T-cell (primary cell): ENCODE measurements around the gene COX4I1. TPM values are rescaled to one million over a fixed set of nuclear protein-coding genes. Genes with fewer than 3 reads are reported as not detected.

Experiments
- ATAC-seq, 4 experiments: fragments of 200-7000 bp in 3 of 4; fragments of 150-1000 bp in 1 of 4; cut with Tn5 transposase; replicated peaks in 1 of 4; 1 replicate in 3 of 4; 2 replicates in 1 of 4; pipeline ENCODE4 v1.10.0; 2021; ENCODE audit warnings: moderate library complexity in 3 of 4, mild to moderate bottlenecking in 2 of 4, moderate number of reproducible peaks in 1 of 4
- CTCF ChIA-PET, 2 donors: fragments of 300-600 bp; sonication (Branson Sonifier 250); formaldehyde crosslinking; loops; one replicate each; lab custom pipeline; 2022; ENCODE audit warnings: antibody characterized with exemption in 2 of 2; lab: Charles Lee
- POLR2A ChIA-PET, 2 donors: fragments of 300-600 bp; sonication (Branson Sonifier 250); formaldehyde crosslinking; loops; one replicate each; lab custom pipeline; 2022; ENCODE audit warnings: antibody characterized with exemption in 2 of 2; lab: Charles Lee
- DNase-seq, 35 experiments: peaks; one replicate each; pipeline versions ENCODE4 v3.0.0 to v3.0.0-alpha.2; 2013 to 2023
- H3K27ac ChIP-seq: one replicate; pipeline ENCODE4 v1.5.1; 2013; ENCODE audit warnings: low read length
- H3K27me3 ChIP-seq, 2 experiments: replicated peaks in 1 of 2; 1 replicate in 1 of 2; 2 replicates in 1 of 2; pipeline versions ENCODE4 v1.6.1 to v1.7.0; 2013; ENCODE audit warnings: low read length in 1 of 2, mixed read lengths in 1 of 2; ENCODE audit not compliant: control insufficient read depth in 2 of 2, insufficient read depth in 2 of 2; ENCODE audit errors: extremely low read depth in 1 of 2
- H3K36me3 ChIP-seq, 2 donors: 1 replicate in 1 of 2; 2 replicates in 1 of 2; pipeline versions ENCODE4 v1.6.1 to v1.7.0; 2013; ENCODE audit warnings: low read length in 1 of 2; ENCODE audit not compliant: control insufficient read depth in 2 of 2, insufficient read depth in 1 of 2; ENCODE audit errors: extremely low read depth in 1 of 2
- H3K4me1 ChIP-seq, 2 experiments: 1 replicate in 1 of 2; 2 replicates in 1 of 2; pipeline versions ENCODE4 v1.6.1 to v1.7.0; 2013; ENCODE audit warnings: low read length in 2 of 2, mixed read lengths in 1 of 2; ENCODE audit not compliant: insufficient read depth in 2 of 2, control insufficient read depth in 1 of 2; ENCODE audit errors: extremely low read depth in 1 of 2
- H3K4me3 ChIP-seq, 2 donors: 1 replicate in 1 of 2; 2 replicates in 1 of 2; pipeline versions ENCODE4 v1.5.1 to v1.7.0; 2013; ENCODE audit warnings: mild to moderate bottlenecking in 2 of 2, low read length in 1 of 2, moderate library complexity in 1 of 2; ENCODE audit not compliant: control insufficient read depth in 1 of 2; ENCODE audit errors: extremely low read depth in 1 of 2
- H3K9me3 ChIP-seq: 2 replicates; pipeline ENCODE4 v1.7.0; 2013
- H3K27ac Mint-ChIP-seq, 2 donors: one replicate each; pipeline ENCODE4 v1.8.0; 2020 to 2021; ENCODE audit warnings: mild to moderate bottlenecking in 2 of 2, mixed read lengths in 2 of 2
- H3K27me3 Mint-ChIP-seq, 2 donors: one replicate each; pipeline ENCODE4 v1.8.0; 2021 to 2022; ENCODE audit warnings: mixed read lengths in 2 of 2
- H3K36me3 Mint-ChIP-seq: one replicate; pipeline ENCODE4 v1.8.0; 2021; ENCODE audit warnings: mixed read lengths
- H3K4me1 Mint-ChIP-seq, 3 donors: one replicate each; pipeline ENCODE4 v1.8.0; 2020 to 2022; ENCODE audit warnings: mixed read lengths in 3 of 3, mild to moderate bottlenecking in 1 of 3
- H3K4me3 Mint-ChIP-seq, 3 donors: one replicate each; pipeline ENCODE4 v1.8.0; 2020 to 2022; ENCODE audit warnings: mild to moderate bottlenecking in 3 of 3, mixed read lengths in 3 of 3, moderate library complexity in 3 of 3
- H3K9me3 Mint-ChIP-seq, 3 donors: one replicate each; pipeline ENCODE4 v1.8.0; 2020 to 2022; ENCODE audit warnings: mixed read lengths in 3 of 3
- WGBS: methylation state at CpG from one replicate; pipeline ENCODE4 v1.1.5; 2013; ENCODE audit warnings: missing lambda C conversion rate; ENCODE audit not compliant: insufficient coverage; 5-methylcytosine and 5-hydroxymethylcytosine counted together
- total RNA-seq, 35 experiments: library from RNA in 6 of 35; stranded (reverse) in 6 of 35; fragments of 120-200 nt in 1 of 35; gene quantifications; one replicate each; pipeline versions ENCODE4 v1.2.1 to v1.2.4 and lab custom pipeline; 2013 to 2026

COX4I1 gene
- total RNA-seq, 5 donors from 2014 or later (not counting 1 experiment from before 2014, with no cell fraction given): 542 to 606 (median 574) TPM

GRCh38 chr16:85851034-85851785 is 51.7 kb downstream of the COX4I1 start:
- ATAC-seq: no peak
- CTCF ChIA-PET: interaction anchor here in 1 of 2 donors (0.5 kb wide), 1 partner anchor 62 kb away, joined by 3 read pairs; no protein-coding TSS in a partner anchor
- no peaks in the 10 kb centered on the region for H3K9me3 ChIP-seq

GRCh38 chr16:85853547-85854545 is 54.4 kb downstream of the COX4I1 start:
- H3K9me3 ChIP-seq: no peaks in the 10 kb centered on the region
- ChIA-PET POLR2A (interaction anchor here in 1 of 2 donors (0.7 kb wide), 1 partner anchor 65 kb away, joined by 3 read pairs; no protein-coding TSS in a partner anchor), CTCF (interaction anchor here in 1 of 2 donors (0.5 kb wide), 1 partner anchor 28 kb away, joined by 7 read pairs; no protein-coding TSS in a partner anchor)
- no peaks in the 10 kb centered on the region for H3K9me3 Mint-ChIP-seq
- H3K27me3 Mint-ChIP-seq: peaks cover 3 to 4% of the 10 kb centered on the region in 2 donors
- no peak overlapping the region for H3K27ac ChIP-seq
- DNase-seq: no peak
- H3K4me3 Mint-ChIP-seq: no peak overlapping the region
- H3K4me1 ChIP-seq: no peaks in the 10 kb centered on the region
- H3K27me3 ChIP-seq: peaks cover 0 to 9% of the 10 kb centered on the region in 2 experiments
- no peaks in the 10 kb centered on the region for H3K36me3 ChIP-seq
- no peak for ATAC-seq
- WGBS: 69% methylated on average over 11 of the region's 16 CpGs
- no peak overlapping the region for H3K27ac Mint-ChIP-seq
- no peaks in the 10 kb centered on the region for H3K4me1 Mint-ChIP-seq
- H3K36me3 Mint-ChIP-seq: no peaks in the 10 kb centered on the region
- H3K4me3 ChIP-seq: no peak overlapping the region

More at GRCh38 chr16:85851034-85851785, 51.7 kb downstream of the COX4I1 start:
- peaks cover 0 to 6% (median 0%) of the 10 kb centered on the region in 3 donors for H3K4me1 Mint-ChIP-seq
- no peak overlapping the region for H3K27ac Mint-ChIP-seq
- peaks cover 17 to 19% of the 10 kb centered on the region in 2 donors for H3K27me3 Mint-ChIP-seq
- Histone ChIP-seq H3K4me3 (no peak overlapping the region), H3K4me1 (no peaks in the 10 kb centered on the region), H3K27ac (no peak overlapping the region), H3K36me3 (no peaks in the 10 kb centered on the region), H3K27me3 (peaks cover 0 to 20% of the 10 kb centered on the region in 2 experiments)
- POLR2A ChIA-PET: no interaction called here
- no peak for DNase-seq
- H3K9me3 Mint-ChIP-seq: no peaks in the 10 kb centered on the region
- no peak overlapping the region for H3K4me3 Mint-ChIP-seq
- no peaks in the 10 kb centered on the region for H3K36me3 Mint-ChIP-seq
- 73% methylated on average over 9 of the region's 15 CpGs for WGBS

GRCh38 chr16:85854935-85855334 is 55.4 kb downstream of the COX4I1 start:
- ChIA-PET POLR2A (no interaction called here), CTCF (interaction anchor here in 1 of 2 donors (1.2 kb wide), 1 partner anchor 176 kb away, joined by 3 read pairs; no protein-coding TSS in a partner anchor)
- Histone ChIP-seq H3K9me3 (no peaks in the 10 kb centered on the region), H3K27ac (no peak overlapping the region), H3K27me3 (peaks cover 0 to 14% of the 10 kb centered on the region in 2 experiments), H3K36me3 (no peaks in the 10 kb centered on the region), H3K4me1 (no peaks in the 10 kb centered on the region), H3K4me3 (no peak overlapping the region)
- Mint-ChIP-seq H3K4me1 (no peaks in the 10 kb centered on the region), H3K27ac (no peak overlapping the region), H3K9me3 (no peaks in the 10 kb centered on the region), H3K4me3 (no peak overlapping the region), H3K27me3 (peaks cover 3 to 6% of the 10 kb centered on the region in 2 donors), H3K36me3 (no peaks in the 10 kb centered on the region)
- no CpG with 5 or more reads among the region's 1 CpG for WGBS
- DNase-seq: no peak
- ATAC-seq: no peak

GRCh38 chr16:85856079-85856478 is 56.6 kb downstream of the COX4I1 start:
- WGBS: 75% methylated on average over 4 of the region's 6 CpGs
- no peaks in the 10 kb centered on the region for H3K36me3 Mint-ChIP-seq
- peaks cover 3 to 7% of the 10 kb centered on the region in 2 donors for H3K27me3 Mint-ChIP-seq
- no peaks in the 10 kb centered on the region for H3K36me3 ChIP-seq
- no peak overlapping the region for H3K27ac ChIP-seq
- no peaks in the 10 kb centered on the region for H3K9me3 Mint-ChIP-seq
- no peak overlapping the region for H3K27ac Mint-ChIP-seq
- no peaks in the 10 kb centered on the region for H3K9me3 ChIP-seq
- no peak overlapping the region for H3K4me3 ChIP-seq
- POLR2A ChIA-PET: no interaction called here
- DNase-seq: no peak
- CTCF ChIA-PET: interaction anchor here in 1 of 2 donors (1.2 kb wide), 1 partner anchor 175 kb away, joined by 3 read pairs; no protein-coding TSS in a partner anchor
- no peaks in the 10 kb centered on the region for H3K4me1 ChIP-seq
- no peaks in the 10 kb centered on the region for H3K4me1 Mint-ChIP-seq
- no peak overlapping the region for H3K4me3 Mint-ChIP-seq
- ATAC-seq: no peak
- H3K27me3 ChIP-seq: peaks cover 0 to 18% of the 10 kb centered on the region in 2 experiments

DNA sequence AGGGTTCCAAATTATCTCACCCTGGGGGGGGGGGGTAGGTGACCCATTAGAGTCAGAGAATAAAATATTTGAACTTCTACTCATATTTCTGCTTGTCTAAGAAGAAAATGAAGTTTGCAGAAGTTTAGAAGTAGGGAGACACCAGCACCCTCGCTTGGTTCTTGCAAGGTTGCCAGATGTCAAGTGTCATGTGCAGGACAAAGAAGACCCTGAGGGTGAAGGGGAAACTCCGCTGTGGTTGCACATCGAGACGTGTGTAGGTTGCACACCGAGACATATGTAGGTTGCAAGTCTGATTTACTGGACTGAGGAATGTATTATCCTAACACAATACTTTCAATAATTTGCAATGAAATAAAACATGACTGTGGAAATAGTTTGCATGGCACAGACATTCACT is 57.1 kb downstream of the COX4I1 start:
- Mint-ChIP-seq H3K27me3 (peaks cover 3 to 7% of the 10 kb centered on the region in 2 donors), H3K4me1 (no peaks in the 10 kb centered on the region), H3K9me3 (no peaks in the 10 kb centered on the region), H3K36me3 (no peaks in the 10 kb centered on the region), H3K27ac (no peak overlapping the region), H3K4me3 (no peak overlapping the region)
- ATAC-seq (no peak), DNase-seq (no peak)
- ChIA-PET CTCF (no interaction called here), POLR2A (no interaction called here)
- Histone ChIP-seq H3K27me3 (peaks cover 0 to 18% of the 10 kb centered on the region in 2 experiments), H3K4me3 (no peak overlapping the region), H3K9me3 (no peaks in the 10 kb centered on the region), H3K36me3 (no peaks in the 10 kb centered on the region), H3K4me1 (no peaks in the 10 kb centered on the region), H3K27ac (no peak overlapping the region)
- no CpG with 5 or more reads among the region's 5 CpGs for WGBS
